ENCODE measurements around the gene LRRC71. TPM values are rescaled to one million over a fixed set of nuclear protein-coding genes. Genes with fewer than 3 reads are reported as not detected.
A peak's percentile ranks its signal among the peaks of the same experiment; 100 is the strongest.
"Not testable (repeated sequence)": the region's sequence is repeated elsewhere in the genome, so short reads cannot be mapped to it uniquely, and the experiment has no call there.

Gene LRRC71
- polyA plus RNA-seq, 4 donors: 0.25 to 0.99 (median 0.50) TPM

GRCh38 chr1:156924478-156925153, 4.2 kb downstream of the LRRC71 start:
- no peak for DNase-seq (ENCODE audit: low read depth in 4 of 4, low spot score in 2 of 4)

DNA sequence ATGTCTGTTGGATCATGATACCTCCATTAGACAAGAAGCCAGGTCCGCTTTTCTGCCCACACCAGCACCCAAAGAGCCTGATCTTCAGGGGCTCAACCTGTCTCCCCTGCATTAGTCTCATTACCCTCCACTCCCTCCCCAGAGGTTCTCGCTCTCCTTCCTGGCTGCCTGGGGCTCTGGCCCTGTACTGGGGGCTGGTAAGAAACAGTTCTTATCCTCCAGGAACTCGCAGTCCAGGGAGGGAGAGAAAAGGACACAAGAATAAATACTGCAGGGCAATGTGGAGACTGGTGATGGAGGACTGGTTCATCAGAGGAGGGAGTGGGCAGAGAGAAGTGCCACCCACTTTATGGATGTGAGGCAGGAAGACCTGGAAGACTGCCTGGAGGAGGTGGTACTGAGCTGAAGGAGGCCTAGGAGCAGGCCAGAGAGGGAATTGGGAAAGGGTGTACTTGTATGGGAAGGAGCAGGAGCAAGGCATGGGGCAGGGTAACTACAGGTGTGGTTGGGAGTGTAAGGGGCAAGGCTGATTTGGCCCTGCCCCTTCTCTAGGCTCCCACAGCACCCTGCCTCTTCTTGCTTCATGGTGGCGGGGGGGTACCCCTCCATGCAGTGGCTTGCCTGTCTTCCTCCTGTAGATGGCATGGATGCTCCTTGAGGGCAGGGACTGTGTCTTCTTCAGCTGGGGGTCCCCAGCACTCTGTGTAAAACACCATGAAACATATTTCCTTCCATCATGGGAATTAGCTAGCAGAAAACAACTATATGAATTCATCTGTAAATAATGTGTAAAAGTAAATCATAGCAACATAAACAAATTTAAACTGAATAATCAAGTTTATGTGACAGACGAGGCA, 5.0 kb downstream of the LRRC71 start:
- no peak for DNase-seq (ENCODE audit: low read depth in 4 of 4, low spot score in 2 of 4)

DNA sequence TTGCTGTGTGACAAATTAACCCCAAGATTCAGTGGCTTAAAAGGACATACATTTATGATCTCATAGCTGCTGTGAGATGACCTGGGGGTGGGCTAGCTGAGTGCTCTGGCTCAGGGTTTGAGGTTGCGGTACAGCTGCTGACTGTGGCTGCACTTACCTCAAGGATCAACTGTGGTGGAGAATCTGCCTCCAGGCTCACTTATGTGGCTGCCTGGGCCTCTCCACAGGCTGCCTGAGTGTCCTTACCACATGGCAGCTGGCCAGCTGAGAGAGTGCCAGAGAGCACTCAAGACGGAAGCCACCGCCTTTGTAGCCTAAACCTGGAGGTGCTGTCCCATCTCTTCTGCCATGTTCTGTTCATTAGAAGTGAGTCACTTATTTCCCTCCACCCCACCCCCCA, 5.7 kb downstream of the LRRC71 start:
- DNase-seq (ENCODE audit: low read depth in 4 of 4, low spot score in 2 of 4): no peak

DNA sequence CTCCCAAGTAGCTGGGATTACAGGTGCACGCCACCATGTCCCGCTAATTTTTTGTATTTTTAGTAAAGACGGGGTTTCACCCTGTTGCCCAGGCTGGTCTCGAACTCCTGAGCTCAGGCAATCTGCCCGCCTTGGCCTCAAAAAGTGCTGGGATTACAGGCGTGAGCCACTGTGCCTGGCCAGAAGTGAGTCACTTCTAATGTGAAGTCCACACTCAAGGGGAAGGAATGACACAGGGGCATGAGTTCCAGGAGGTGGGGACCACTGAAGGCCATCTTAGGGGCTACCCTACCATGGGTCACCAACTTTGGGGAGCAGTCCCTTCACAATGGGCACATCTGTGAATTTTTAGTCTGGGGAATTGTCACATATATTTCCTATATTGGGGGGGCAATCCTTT, 6.3 kb downstream of the LRRC71 start:
- DNase-seq (ENCODE audit: low read depth in 4 of 4, low spot score in 2 of 4): not testable (repeated sequence)

- DNase-seq (ENCODE audit: low read depth in 4 of 4, low spot score in 2 of 4): peak in 2 of 4 donors; percentile 61 to 64
Observed at GRCh38 chr1:156927215-156928042, 7.0 kb downstream of the LRRC71 start.

DNA sequence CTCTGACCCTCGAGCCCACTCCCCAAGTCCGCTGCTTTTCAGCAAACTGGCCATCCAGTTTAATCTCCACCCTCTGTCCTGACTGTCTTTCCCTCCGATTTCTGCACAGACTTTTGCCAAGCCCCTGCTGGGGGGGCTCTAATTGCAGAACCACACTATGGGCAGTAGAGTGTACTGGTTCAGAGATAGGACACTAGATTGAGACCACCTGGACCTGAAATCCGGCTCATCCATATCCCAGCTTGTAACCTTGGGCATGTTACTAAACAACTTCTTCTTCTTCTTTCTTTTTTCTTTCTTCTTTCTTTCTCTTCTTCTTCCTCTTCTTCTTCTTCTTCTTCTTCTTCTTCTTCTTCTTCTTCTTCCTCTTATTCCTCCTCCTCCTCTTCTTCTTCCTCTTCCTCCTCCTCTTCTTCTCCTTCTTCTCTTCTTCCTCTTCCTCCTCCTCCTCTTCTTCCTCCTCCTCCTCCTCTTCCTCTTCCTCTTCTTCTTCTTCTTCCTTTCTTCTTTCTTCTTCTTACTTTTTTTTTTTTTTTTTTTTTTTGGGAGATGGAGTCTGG, 7.7 kb downstream of the LRRC71 start:
- DNase-seq (ENCODE audit: low read depth in 4 of 4, low spot score in 2 of 4): no peak

DNA sequence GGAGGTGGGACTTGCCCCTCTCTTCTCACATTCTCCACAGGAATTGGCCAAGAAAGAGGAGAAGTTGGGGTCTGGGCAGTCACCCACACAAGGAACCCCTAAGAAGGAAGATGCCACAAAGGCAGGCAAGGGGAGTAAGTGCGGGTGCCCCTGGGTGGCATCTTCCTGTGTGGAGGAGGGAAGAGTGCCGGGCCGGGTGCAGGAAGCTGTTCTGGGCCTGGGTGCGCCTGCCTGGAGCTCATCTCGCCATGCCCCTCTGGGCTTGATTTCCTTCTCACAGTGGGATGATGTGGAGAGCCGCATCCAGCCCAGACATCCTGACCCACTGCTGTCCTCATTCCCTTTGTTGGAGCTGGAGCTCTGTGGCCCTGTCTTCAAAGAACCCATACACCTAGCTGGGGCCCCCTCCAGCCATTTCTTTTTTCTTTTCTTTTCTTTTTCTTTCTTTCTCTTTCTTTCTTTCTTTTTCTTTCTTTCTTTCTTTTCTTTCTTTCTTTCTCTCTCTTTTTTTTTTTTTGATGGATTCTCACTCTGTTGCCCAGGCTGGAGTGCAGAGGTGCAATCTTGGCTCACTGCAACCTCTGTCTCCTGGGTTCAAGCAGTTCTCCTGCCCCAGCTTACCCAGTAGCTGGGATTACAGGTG, 9.3 kb downstream of the LRRC71 start:
- no peak for DNase-seq (ENCODE audit: low read depth in 4 of 4, low spot score in 2 of 4)

GRCh38 chr1:156930483-156930882, 10.1 kb downstream of the LRRC71 start:
- no peak for DNase-seq (ENCODE audit: low read depth in 4 of 4, low spot score in 2 of 4)

DNA sequence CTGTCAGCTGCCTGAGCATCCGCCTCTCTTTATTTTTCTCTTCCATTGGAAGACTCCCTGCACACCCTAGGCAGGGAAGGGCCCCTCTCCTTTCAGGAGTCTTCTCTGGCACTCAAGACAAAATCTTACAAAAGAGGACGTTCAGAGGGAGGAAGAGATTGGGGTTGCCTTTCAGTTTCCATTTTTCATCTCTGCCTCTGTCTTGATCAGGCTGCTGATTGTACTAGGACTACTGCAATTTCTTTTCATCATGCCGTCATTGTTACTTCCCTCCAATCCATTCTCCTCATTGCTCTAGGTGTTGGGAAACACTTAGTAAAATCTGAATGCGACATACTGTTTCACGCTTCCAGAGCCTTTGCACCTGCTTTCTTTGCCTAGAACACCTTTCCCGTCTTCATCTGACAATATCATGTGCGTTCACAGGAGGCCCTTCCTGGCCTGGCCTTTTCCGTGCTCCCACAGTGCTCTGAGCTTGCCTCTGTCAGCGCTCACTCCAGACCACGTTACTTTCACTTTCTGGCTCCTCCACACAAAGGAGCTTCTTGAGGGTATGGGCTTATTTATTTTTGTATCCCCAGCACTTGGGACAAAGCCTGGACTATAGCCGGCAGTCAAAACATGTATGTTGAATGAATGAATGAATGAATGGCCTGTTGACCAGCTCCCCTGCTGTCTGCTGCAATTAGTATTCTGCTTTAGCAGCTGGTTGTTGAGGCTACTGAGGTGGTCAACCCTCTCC, 10.9 kb downstream of the LRRC71 start:
- no peak for DNase-seq (ENCODE audit: low read depth in 4 of 4, low spot score in 2 of 4)

- DNase-seq (ENCODE audit: low read depth in 4 of 4, low spot score in 2 of 4): no peak
Observed at GRCh38 chr1:156931974-156932710, 11.7 kb downstream of the LRRC71 start.

GRCh38 chr1:156933136-156933535, 12.7 kb downstream of the LRRC71 start:
- no peak for DNase-seq (ENCODE audit: low read depth in 4 of 4, low spot score in 2 of 4)

DNA sequence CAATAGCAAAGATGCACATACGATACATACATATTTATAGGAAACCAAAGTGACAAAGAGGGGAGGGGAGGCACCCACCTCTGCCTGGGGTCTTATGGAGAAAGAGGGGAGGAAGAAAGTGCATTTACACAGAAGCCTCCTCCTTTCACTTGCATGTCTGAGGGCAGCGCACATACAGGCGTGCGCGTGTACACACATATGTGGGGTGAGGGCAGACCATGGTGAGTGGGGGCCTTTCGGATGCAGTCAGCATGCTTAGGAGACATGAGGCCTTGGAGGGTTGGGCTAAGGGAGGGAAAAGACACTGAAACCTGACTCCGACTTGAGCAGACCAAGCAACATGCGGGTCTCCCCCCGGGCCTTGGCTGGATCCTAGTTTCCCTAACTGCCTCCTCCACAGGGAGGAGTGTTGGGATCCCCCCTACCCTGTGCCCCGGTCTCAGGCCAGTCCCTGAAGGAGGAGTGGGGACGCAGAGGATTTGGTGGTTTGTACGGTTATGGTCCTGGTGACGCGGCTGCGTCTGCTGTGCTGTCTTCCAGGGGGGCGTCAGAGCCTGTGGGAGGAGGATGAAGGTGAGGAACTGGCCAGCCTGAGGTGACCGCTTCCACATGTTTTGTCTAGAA, 15.2 kb downstream of the LRRC71 start:
- no peak for DNase-seq (ENCODE audit: low read depth in 4 of 4, low spot score in 2 of 4)

GRCh38 chr1:156936191-156936590, 15.8 kb downstream of the LRRC71 start:
- DNase-seq (ENCODE audit: low read depth in 4 of 4, low spot score in 2 of 4): no peak

DNA sequence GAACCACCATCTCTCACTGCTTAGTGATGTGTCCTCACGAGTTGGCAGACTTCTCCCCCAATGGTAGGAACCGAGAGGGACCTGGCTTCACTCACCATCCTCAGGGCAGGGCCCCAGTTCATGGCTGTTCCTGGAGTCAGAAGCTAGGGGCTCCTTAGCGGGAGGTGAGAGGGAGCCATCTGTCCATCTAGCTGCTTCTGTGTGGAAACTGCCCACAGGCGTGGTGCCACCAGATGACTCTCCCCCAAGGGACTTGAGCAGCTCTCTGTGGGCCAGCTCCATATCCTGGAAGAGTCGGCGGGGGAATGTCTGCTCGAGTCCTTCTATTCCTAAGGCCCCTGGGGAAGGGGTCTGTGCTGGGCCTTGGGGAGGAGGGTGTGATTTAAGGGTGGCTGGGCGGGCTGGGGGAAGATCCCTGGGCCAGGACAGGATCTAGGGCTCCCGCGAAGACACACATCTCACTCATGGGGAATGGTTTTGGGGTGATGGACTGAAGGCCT, 16.3 kb downstream of the LRRC71 start:
- DNase-seq (ENCODE audit: low read depth in 4 of 4, low spot score in 2 of 4): no peak

DNA sequence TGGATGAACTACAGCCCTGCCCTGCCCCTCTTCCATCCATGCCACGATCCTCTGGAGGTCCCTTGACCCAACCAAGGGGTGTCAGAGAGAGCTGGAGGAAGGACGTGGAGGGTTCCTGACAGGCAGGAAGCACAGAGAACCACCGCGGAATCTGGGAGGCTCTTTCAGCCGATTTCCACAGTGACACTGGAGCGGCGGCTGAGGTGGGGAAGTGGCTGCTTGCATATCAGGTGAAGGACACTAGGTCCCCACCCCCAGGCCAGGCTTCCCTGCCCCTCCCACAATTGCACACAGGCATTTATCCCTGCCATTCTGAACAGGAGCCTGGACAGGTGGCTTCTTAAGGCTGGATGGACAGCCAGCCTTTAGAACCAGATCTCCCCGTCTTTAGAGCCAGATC, 17.5 kb downstream of the LRRC71 start:
- no peak for DNase-seq (ENCODE audit: low read depth in 4 of 4, low spot score in 2 of 4)

DNA sequence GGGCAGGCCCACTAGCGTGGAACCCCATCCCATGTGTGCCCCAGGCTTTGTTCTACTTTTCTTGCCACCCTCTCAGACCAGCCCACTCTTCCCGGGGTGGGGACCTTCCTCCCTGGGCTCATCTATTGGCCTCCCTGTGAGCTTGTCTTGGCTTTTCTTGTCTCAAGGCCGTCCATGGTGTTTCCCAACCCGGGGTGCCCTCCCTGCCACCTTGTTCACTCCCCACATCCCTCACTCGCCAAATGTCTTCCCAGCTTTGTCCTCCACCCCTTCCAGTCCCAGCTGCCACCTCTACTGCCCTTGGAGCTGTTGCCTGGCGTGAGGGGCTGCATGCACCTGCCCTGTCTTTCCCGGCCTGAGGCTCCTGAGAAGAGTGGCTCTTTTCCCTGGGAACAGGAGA, 18.4 kb downstream of the LRRC71 start:
- DNase-seq (ENCODE audit: low read depth in 4 of 4, low spot score in 2 of 4): no peak

- DNase-seq (ENCODE audit: low read depth in 4 of 4, low spot score in 2 of 4): no peak
Observed at GRCh38 chr1:156939786-156940334, 19.4 kb downstream of the LRRC71 start.

GRCh38 chr1:156941675-156942074, 21.2 kb downstream of the LRRC71 start:
- DNase-seq (ENCODE audit: low read depth in 4 of 4, low spot score in 2 of 4): no peak

All from left renal cortex interstitium (tissue), 4 donors.